ENCODE measurements around the gene FEM1C. TPM values are rescaled to one million over a fixed set of nuclear protein-coding genes. Genes with fewer than 3 reads are reported as not detected.

The FEM1C gene
- total and polyA plus RNA-seq, 9 of the 15 experiments (the other 6 are each of a cell fraction or from before 2014, with no cell fraction given), result 1.4 to 9.3 (median 4.3) TPM

DNA sequence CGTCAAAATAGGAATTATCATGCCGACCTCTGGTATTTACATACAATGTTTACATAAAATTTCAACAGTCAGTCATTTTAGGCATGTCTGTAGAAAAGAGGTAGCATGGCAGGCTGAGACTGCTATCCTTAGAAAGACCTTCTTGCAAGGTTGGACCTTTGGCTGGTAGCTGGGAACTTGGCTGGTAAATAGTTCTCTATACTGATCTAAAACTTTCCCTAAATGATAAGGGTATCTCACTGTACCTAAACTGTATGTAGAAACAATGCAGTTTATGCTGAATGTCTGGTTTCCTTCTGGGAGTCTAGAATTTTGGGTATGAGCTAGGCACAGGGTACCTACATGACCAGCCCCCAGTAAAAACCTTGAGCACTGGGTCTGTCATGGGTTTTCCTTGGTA is 18.0 kb downstream of the FEM1C start:
- Histone ChIP-seq H3K9ac (ENCODE audit: insufficient read depth in 1 of 2, low read depth in 2 of 2, low read length in 2 of 2) (no peak overlapping the region), H3K9me1 (ENCODE audit: control insufficient read depth, insufficient read depth, low read length) (no peaks in the 10 kb centered on the region), H3K4me2 (ENCODE audit: insufficient read depth, low read length) (no peak overlapping the region), H3K79me2 (ENCODE audit: control insufficient read depth, insufficient read depth, low read length) (peaks cover 44% of the 10 kb centered on the region), H3K36me3 (ENCODE audit: control insufficient read depth, insufficient read depth, low read length) (peaks cover 37% of the 10 kb centered on the region), H4K20me1 (replicated peaks; ENCODE audit: control insufficient read depth, insufficient read depth, low read length) (0 out of 2 replicates have a peak, but pooled peaks cover 4% of the 10 kb centered on the region), H3K4me1 (replicated peaks in 1 of 2; ENCODE audit: control insufficient read depth in 2 of 2, insufficient read depth in 2 of 2, low read length in 2 of 2) (no peaks in the 10 kb centered on the region), H3K4me3 (no peak overlapping the region), H3K27ac (ENCODE audit: extremely low read depth, low read depth, low read length) (no peak overlapping the region), H3K27me3 (ENCODE audit: control insufficient read depth in 2 of 2, insufficient read depth in 2 of 2, low read length in 2 of 2) (no peaks in the 10 kb centered on the region), H3K9me3 (replicated peaks; ENCODE audit: control insufficient read depth, insufficient read depth, low read depth, low read length) (no peaks in the 10 kb centered on the region), H2AFZ (ENCODE audit: low read depth, low read length) (no peak overlapping the region)
- intact Hi-C loops (cut with micrococcal nuclease), result no loop called here
- FAIRE-seq (no peak), DNase-seq (ENCODE audit: extremely low read depth in 1 of 4, low spot score in 3 of 4) (no peak), ATAC-seq (no peak)
- POLR2A ChIA-PET, result interaction anchor here (1.1 to 1.5 kb wide), 2 partner anchors 16 to 17 kb away, joined by 3 read pairs; no protein-coding TSS in a partner anchor
- in situ Hi-C loops (cut with MboI), result no loop called here
- CTCF ChIA-PET (ENCODE audit: low intra/inter-chr PET ratio), result no interaction called here
- BruUV-seq (replicated peaks), result no TSS peak
- 92% methylated on average over 2 of the region's 2 CpGs for WGBS (ENCODE audit: insufficient coverage, low coverage, missing lambda C conversion rate)
- no peak for TF ChIP-seq ZNF239 (CRISPR knock-in tag; IDR thresholded peaks at IDR 0.05)
- TF ChIP-seq, protein P1, sequence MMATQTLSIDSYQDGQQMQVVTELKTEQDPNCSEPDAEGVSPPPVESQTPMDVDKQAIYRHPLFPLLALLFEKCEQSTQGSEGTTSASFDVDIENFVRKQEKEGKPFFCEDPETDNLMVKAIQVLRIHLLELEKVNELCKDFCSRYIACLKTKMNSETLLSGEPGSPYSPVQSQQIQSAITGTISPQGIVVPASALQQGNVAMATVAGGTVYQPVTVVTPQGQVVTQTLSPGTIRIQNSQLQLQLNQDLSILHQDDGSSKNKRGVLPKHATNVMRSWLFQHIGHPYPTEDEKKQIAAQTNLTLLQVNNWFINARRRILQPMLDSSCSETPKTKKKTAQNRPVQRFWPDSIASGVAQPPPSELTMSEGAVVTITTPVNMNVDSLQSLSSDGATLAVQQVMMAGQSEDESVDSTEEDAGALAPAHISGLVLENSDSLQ (IDR thresholded peaks at IDR 0.05), result no peak
- no peak for TF ChIP-seq ZNF140 (CRISPR knock-in tag; IDR thresholded peaks at IDR 0.05)
- no peak for TF ChIP-seq ZNF436 (CRISPR knock-in tag; IDR thresholded peaks at IDR 0.05)
- no peak for TF ChIP-seq CREB3L1 (IDR thresholded peaks at IDR 0.05; ENCODE audit: borderline replicate concordance, low read depth)
- TF ChIP-seq MYBL2 (IDR thresholded peaks at IDR 0.05; ENCODE audit: low read depth), result no peak
- no peak for TF ChIP-seq MYBL2 (CRISPR knock-in tag; IDR thresholded peaks at IDR 0.05; ENCODE audit: borderline replicate concordance)
- TF ChIP-seq ZC3H11A (IDR thresholded peaks at IDR 0.05; ENCODE audit: low read depth, low read length), result no peak
- TF ChIP-seq KHSRP (IDR thresholded peaks at IDR 0.05), result no peak
- TF ChIP-seq ZNF324 (CRISPR knock-in tag; IDR thresholded peaks at IDR 0.05), result no peak
- no peak for TF ChIP-seq ZNF668 (CRISPR knock-in tag; IDR thresholded peaks at IDR 0.05)
- no peak for TF ChIP-seq ZNF764 (CRISPR knock-in tag; IDR thresholded peaks at IDR 0.05; ENCODE audit: low read depth)
- TF ChIP-seq TOE1 (IDR thresholded peaks at IDR 0.05; ENCODE audit: borderline replicate concordance), result no peak
- no peak for TF ChIP-seq TOE1 (CRISPR knock-in tag; IDR thresholded peaks at IDR 0.05; ENCODE audit: borderline replicate concordance, low read depth)
- TF ChIP-seq, protein P2, sequence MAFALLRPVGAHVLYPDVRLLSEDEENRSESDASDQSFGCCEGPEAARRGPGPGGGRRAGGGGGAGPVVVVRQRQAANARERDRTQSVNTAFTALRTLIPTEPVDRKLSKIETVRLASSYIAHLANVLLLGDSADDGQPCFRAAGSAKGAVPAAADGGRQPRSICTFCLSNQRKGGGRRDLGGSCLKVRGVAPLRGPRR (CRISPR knock-in tag; IDR thresholded peaks at IDR 0.05), result no peak
